Fibroblast of mammary gland (primary cell): ENCODE data around the gene CP.

Experiments
- DNase-seq: peaks from one replicate; pipeline ENCODE4 v3.0.0-alpha.2; 2010; ENCODE audit warnings: low read depth
- H3K4me3 ChIP-seq: 2 replicates; pipeline ENCODE4 v1.5.1; 2011; ENCODE audit warnings: low read depth, mild to moderate bottlenecking, low read length, moderate library complexity; ENCODE audit not compliant: control insufficient read depth
- CTCF ChIP-seq: conservative IDR thresholded peaks from 2 replicates; pipeline ENCODE4 v1.5.1; 2011; ENCODE audit warnings: low read depth, low read length, inconsistent platforms; ENCODE audit not compliant: control insufficient read depth, insufficient read depth

Gene CP

DNA sequence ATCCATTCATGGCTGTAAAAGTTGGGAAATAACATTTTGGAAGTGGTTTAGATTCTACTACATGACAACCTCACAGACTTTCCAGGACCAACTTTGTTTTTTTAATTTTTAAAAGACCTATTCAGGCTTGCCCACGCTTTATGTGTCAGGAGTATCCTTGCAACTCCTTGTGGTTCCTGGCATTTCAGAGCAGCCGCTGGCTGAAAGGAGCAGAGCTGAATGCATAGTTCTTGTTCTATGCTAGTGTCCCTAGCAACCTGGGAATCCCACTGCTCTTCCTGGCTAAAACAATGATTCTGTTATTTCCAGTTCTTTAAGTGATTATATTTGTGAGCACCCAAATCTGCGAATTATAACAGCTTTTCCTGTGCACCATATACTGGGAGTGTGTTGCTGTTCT is 34.9 kb downstream of the CP start:
- no peak overlapping the region for H3K4me3 ChIP-seq
- TF ChIP-seq CTCF: no peak
- no peak for DNase-seq

DNA sequence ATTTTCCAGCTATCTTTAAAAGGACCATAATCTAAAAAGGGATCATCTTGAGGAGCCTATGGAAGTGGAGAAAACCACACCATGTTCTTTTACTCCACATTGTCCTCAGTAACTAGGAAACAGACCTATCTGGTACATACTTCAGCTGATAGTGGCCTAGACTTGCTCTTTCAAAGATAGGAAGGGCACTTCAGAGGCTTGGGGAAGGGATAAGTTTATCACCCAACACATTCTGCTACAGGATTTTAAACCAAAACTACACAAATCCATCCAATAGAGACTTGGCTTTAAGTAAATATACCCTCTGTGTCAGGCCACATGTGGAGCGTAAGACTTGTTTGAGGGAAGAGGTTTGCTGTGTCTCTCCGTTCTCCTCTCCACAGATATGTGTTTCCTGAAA is 35.4 kb downstream of the CP start:
- no peak overlapping the region for H3K4me3 ChIP-seq
- no peak for TF ChIP-seq CTCF
- DNase-seq: no peak

DNA sequence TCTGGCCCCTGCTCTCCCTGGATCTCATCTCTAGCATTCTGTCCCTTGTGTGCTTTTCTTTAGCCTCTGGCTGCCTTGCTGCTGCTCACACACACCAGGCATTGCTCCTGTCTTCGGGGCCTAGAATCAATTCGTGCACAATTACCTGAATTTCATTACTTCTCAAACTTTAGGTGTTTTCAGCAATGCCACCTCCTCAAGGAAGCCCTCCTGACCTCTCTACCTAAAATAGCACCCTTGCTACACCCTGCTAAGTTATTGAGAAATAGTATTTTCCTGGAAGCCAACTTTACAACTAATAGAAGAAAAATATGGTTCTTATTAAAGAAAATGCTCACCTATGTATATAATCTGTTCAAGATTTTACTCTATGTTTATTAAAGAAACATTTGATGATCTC is 40.4 kb downstream of the CP start:
- DNase-seq: no peak
- H3K4me3 ChIP-seq: no peak overlapping the region
- TF ChIP-seq CTCF: no peak

- TF ChIP-seq CTCF: no peak
- H3K4me3 ChIP-seq: no peak overlapping the region
- DNase-seq: peak; percentile 100
Measured at GRCh38 chr3:149180057-149180573, 41.5 kb downstream of the CP start.

DNA sequence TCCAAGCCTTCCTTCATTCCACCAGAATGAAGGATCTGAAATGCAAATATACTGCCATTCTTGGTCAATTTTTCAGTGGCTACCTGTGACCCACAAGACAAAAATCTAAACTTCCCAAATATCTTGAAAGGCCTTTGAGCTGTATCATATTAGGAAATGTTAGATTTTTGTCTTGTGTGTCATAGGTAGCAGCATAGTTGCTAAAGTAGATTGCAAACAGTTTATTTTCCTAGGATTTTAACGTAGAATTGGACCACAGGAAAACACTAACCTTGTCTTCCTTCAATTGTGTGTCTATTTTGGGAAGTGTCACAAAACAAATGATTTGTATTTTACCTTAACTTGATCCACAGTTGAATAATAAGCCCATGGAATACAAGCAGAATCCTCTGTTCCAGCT is 42.4 kb downstream of the CP start:
- TF ChIP-seq CTCF: no peak
- no peak overlapping the region for H3K4me3 ChIP-seq
- DNase-seq: peak; percentile 76

GRCh38 chr3:149177122-149177521 is 44.5 kb downstream of the CP start:
- DNase-seq: no peak
- no peak overlapping the region for H3K4me3 ChIP-seq
- no peak for TF ChIP-seq CTCF

GRCh38 chr3:149174901-149175300 is 46.7 kb downstream of the CP start:
- TF ChIP-seq CTCF: no peak
- no peak for DNase-seq
- no peak overlapping the region for H3K4me3 ChIP-seq
